Gastrocnemius medialis (tissue), 4 donors: ENCODE results near the gene PEDS1.

ENCODE experiments used
- POLR2A ChIP-seq, 2 donors: fragments of 450-650 bp; IDR thresholded peaks; one replicate each; pipeline ENCODE4 v1.6.1; 2017; ENCODE audit warnings: antibody characterized with exemption in 2 of 2, mild to moderate bottlenecking in 2 of 2, moderate library complexity in 2 of 2
- TF ChIP-seq, protein P1 (sequence below), 5 experiments: fragments of 450-650 bp in 3 of 5; fragments of 200-600 bp in 2 of 5; sonication (generic) in 2 of 5; IDR thresholded peaks in 4 of 5; conservative IDR thresholded peaks in 1 of 5; 1 replicate in 4 of 5; 2 replicates in 1 of 5; pipeline ENCODE4 v1.5.1; 2016 to 2019; ENCODE audit warnings: antibody characterized with exemption in 5 of 5, mild to moderate bottlenecking in 3 of 5, moderate library complexity in 3 of 5

DNA sequence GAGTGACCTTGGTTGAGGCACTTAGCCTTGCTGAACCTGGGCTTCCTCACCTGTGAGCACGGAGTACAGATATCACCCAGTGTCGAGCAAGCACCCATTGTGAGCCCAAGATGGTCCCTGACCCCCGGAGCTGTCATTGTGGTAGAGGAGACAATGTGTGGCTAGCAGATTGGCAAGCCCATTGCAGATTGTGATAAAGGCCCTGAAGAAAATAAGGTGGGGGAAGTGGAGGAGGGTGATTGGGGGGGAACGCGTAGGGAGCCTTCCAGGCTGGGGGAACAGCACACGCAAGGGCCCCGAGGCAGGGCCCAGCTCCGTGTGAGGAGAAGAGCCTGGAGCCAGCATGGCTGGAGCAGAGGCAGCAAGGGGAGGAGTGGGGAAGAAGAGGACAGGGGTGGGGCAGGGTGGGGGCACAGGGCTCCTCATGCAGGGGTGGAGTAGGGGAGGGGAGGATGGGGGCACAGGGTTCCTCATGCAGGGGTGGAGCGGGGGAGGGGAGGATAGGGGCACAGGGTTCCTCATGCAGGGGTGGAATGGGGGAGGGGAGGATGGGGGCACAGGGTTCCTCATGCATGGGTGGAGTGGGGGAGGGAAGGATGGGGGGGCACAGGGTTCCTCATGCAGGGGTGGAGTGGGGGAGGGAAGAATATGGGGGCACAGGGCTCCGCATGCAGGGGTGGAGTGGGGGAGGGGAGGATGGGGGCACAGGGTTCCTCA, 44.1 kb upstream of the PEDS1 start:
- no peak for TF ChIP-seq POLR2A (IDR thresholded peaks at IDR 0.05)
- TF ChIP-seq, protein P1, sequence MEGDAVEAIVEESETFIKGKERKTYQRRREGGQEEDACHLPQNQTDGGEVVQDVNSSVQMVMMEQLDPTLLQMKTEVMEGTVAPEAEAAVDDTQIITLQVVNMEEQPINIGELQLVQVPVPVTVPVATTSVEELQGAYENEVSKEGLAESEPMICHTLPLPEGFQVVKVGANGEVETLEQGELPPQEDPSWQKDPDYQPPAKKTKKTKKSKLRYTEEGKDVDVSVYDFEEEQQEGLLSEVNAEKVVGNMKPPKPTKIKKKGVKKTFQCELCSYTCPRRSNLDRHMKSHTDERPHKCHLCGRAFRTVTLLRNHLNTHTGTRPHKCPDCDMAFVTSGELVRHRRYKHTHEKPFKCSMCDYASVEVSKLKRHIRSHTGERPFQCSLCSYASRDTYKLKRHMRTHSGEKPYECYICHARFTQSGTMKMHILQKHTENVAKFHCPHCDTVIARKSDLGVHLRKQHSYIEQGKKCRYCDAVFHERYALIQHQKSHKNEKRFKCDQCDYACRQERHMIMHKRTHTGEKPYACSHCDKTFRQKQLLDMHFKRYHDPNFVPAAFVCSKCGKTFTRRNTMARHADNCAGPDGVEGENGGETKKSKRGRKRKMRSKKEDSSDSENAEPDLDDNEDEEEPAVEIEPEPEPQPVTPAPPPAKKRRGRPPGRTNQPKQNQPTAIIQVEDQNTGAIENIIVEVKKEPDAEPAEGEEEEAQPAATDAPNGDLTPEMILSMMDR (IDR thresholded peaks at IDR 0.05 in 4 of 5, conservative IDR thresholded peaks at IDR 0.05 in 1 of 5) = no peak
